ENCODE data around the gene TUFT1.

DNA sequence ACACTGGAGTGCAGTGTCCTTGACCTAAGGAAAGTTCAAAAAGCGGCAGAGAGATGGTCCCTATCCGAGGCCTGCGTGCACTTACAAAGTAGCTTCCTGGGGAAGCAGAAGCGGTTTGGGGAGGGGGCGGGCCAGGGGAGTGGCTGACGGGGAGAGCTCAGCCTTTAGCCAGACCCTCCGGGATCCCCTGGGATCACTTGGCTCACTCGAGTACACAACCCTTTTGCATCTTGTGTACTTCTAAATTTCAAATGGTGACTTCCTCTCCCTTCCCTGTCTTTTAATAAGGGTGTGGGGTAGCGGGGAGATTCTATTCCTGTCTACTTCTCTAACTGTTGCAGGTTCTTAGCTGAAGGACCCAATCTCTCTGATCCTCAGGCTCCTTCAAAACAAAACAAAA, 53.6 kb downstream of the TUFT1 start:
- TF ChIP-seq, protein P1, sequence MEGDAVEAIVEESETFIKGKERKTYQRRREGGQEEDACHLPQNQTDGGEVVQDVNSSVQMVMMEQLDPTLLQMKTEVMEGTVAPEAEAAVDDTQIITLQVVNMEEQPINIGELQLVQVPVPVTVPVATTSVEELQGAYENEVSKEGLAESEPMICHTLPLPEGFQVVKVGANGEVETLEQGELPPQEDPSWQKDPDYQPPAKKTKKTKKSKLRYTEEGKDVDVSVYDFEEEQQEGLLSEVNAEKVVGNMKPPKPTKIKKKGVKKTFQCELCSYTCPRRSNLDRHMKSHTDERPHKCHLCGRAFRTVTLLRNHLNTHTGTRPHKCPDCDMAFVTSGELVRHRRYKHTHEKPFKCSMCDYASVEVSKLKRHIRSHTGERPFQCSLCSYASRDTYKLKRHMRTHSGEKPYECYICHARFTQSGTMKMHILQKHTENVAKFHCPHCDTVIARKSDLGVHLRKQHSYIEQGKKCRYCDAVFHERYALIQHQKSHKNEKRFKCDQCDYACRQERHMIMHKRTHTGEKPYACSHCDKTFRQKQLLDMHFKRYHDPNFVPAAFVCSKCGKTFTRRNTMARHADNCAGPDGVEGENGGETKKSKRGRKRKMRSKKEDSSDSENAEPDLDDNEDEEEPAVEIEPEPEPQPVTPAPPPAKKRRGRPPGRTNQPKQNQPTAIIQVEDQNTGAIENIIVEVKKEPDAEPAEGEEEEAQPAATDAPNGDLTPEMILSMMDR (IDR thresholded peaks at IDR 0.05 in 2 of 3, conservative IDR thresholded peaks at IDR 0.05 in 1 of 3; ENCODE audit: borderline replicate concordance in 1 of 3, insufficient read depth in 1 of 3, low read depth in 2 of 3, low read length in 2 of 3): no peak
- TF ChIP-seq RAD21 (IDR thresholded peaks at IDR 0.05; ENCODE audit: low read depth) (no peak), EZH2phosphoT487 (IDR thresholded peaks at IDR 0.05; ENCODE audit: borderline replicate concordance) (no peak), ZNF274 (IDR thresholded peaks at IDR 0.05; ENCODE audit: low read depth, low read length) (no peak), POLR2A (IDR thresholded peaks at IDR 0.05; ENCODE audit: borderline replicate concordance, extremely low read depth, insufficient read depth, insufficient read length) (no peak), SP1 (IDR thresholded peaks at IDR 0.05; ENCODE audit: low read depth) (no peak), EGR1 (IDR thresholded peaks at IDR 0.05; ENCODE audit: low read depth) (no peak), POLR2AphosphoS5 (IDR thresholded peaks at IDR 0.05; ENCODE audit: low read depth, low read length) (no peak), MAX (IDR thresholded peaks at IDR 0.05) (no peak), REST (IDR thresholded peaks at IDR 0.05; ENCODE audit: low read depth) (no peak), EZH2 (IDR thresholded peaks at IDR 0.05) (no peak), JUND (IDR thresholded peaks at IDR 0.05) (no peak), ZFX (IDR thresholded peaks at IDR 0.05) (no peak)
